Activated CD4-positive, CD25-positive, alpha-beta regulatory T cell (primary cell): ENCODE data around the gene CLTCL1.
"Not testable (repeated sequence)": the region's sequence is repeated elsewhere in the genome, so short reads cannot be mapped to it uniquely, and the experiment has no call there.

Source experiments
- DNase-seq, 4 experiments: peaks; one replicate each; lab custom pipeline; 2025; lab: John Stamatoyannopoulos, UW

The CLTCL1 gene

GRCh38 chr22:19290400-19291217 is 910 bp downstream of the CLTCL1 start:
- DNase-seq, result no peak

- DNase-seq, result no peak
Observed at GRCh38 chr22:19289475-19290161, 1.9 kb downstream of the CLTCL1 start.

- no peak for DNase-seq
Observed at GRCh38 chr22:19287889-19288288, 3.6 kb downstream of the CLTCL1 start.

- DNase-seq, result no peak
Observed at GRCh38 chr22:19287076-19287707, 4.3 kb downstream of the CLTCL1 start.

GRCh38 chr22:19285831-19286230 is 5.7 kb downstream of the CLTCL1 start:
- no peak for DNase-seq

GRCh38 chr22:19279143-19279542 is 12.4 kb downstream of the CLTCL1 start:
- DNase-seq, result not testable (repeated sequence)

GRCh38 chr22:19277785-19278184 is 13.7 kb downstream of the CLTCL1 start:
- no peak for DNase-seq

GRCh38 chr22:19275919-19276600 is 15.5 kb downstream of the CLTCL1 start:
- DNase-seq, result no peak

GRCh38 chr22:19275513-19275912 is 16.0 kb downstream of the CLTCL1 start:
- DNase-seq, result no peak

- no peak for DNase-seq
Observed at GRCh38 chr22:19275104-19275503, 16.4 kb downstream of the CLTCL1 start.

GRCh38 chr22:19271856-19272535 is 19.5 kb downstream of the CLTCL1 start:
- DNase-seq, result no peak

GRCh38 chr22:19271273-19271855 is 20.2 kb downstream of the CLTCL1 start:
- DNase-seq, result no peak

- DNase-seq, result no peak
Observed at GRCh38 chr22:19270873-19271272, 20.6 kb downstream of the CLTCL1 start.

- no peak for DNase-seq
Observed at GRCh38 chr22:19266547-19267086, 24.9 kb downstream of the CLTCL1 start.

GRCh38 chr22:19265779-19266178 is 25.7 kb downstream of the CLTCL1 start:
- DNase-seq, result no peak

GRCh38 chr22:19260804-19261203 is 30.7 kb downstream of the CLTCL1 start:
- no peak for DNase-seq

- DNase-seq, result no peak
Observed at GRCh38 chr22:19260194-19260593, 31.3 kb downstream of the CLTCL1 start.

GRCh38 chr22:19258968-19259288 is 32.6 kb downstream of the CLTCL1 start:
- DNase-seq, result not testable (repeated sequence)

- no peak for DNase-seq
Observed at GRCh38 chr22:19258371-19258770, 33.1 kb downstream of the CLTCL1 start.

GRCh38 chr22:19256362-19256761 is 35.2 kb downstream of the CLTCL1 start:
- DNase-seq, result not testable (repeated sequence)

- no peak for DNase-seq
Observed at GRCh38 chr22:19253143-19253542, 38.4 kb downstream of the CLTCL1 start.
